Articular chondrocyte of knee joint (primary cell): ENCODE measurements around the gene AP4B1. TPM values are rescaled to one million over a fixed set of nuclear protein-coding genes. Genes with fewer than 3 reads are reported as not detected.

Experiments used
- total RNA-seq: library from RNA; depleted of rRNA; stranded (reverse); fragments of >200 nt; gene quantifications from 2 replicates; pipeline ENCODE4 v1.2.3, GENCODE V29; 2012

AP4B1 gene
- total RNA-seq: 20.5 and 21.1 TPM in 2 replicates

GRCh38 chr1:113904674-113905434 lies at the start of gene AP4B1, which contains the start of gene DCLRE1B:
AP4B1 (minus strand) TSS chr1:113904799; CDS start chr1:113904717, 82 bp downstream.
DCLRE1B (plus strand) TSS chr1:113905326; CDS start chr1:113905587, 261 bp downstream.

DNA sequence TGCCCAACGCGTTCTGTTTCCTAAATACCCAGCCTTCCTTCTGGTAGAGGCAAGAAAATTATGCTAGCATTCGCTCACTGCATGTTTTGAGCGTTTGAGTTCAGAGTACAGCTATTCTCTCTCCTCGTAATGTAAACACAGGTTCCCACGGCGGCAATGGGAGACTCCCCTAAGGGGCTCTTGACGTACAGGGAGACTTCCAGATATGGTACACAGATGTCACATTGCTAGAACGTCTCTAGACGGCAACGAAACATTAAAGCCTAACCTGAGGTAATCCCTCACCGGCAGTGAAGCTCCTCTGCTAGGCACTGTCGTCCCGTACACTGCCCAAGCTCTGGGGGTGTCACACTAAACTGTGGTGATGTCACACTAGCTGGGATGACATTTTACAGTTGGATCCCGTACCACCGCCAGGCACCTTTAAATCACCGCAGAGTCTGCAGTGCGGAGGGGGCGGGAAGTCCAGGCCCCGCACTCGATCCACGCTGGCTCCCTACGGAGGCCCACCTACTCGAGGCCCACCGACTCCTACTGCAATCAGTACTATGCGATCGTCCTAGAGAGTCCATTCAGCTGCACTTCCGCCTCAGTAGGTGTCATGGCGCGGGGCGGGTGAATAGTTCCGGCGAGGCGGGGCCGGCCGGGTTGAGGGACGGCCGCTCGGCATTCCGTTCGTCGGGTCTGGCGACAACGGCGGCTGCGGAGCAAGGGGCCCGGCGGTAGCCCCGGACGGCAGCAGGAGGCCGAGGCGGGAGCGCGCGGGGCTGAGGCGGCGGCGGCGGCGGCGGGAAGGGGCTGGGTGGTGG lies 24.5 kb upstream of the AP4B1 start, which contains the start of gene HIPK1:
Gene HIPK1 (plus strand): TSS at position 384 of the 809 bp plus-strand sequence.

DNA sequence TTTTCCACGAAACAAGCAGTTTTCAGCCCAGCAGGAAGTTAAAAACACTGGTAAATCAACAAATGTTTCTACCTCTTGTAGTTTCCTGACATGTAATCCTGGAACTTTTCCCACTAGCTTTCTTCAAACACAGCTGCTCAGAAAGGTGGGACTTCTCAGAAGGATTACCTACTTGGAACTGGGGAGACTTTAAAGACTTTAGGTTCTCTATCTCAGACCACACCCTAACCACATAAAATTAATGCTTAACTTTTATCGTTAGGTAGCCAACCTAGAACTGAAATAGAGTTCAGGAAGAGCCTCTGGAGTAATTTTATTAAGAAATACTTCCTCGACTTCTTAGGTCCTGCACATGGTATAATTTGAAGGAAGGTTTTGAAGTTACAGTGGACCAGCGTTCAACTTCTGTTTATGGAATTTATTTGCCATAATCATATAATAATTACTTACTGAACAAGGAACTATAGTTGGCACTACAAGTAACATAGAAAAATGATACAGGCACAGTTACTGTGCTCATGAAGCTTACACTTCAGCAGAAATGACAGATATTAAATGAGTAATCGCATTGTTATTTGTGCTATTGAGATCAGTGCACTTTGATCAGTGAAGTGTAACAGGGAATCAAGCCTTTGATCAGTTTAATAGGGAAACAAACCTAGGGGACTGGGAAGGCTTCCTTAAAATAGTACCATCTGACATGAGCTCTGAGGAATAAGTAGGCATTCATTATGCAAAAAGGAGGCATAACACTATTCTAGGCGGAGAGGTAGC lies 17.0 kb downstream of the AP4B1 start, which contains the start of gene BCL2L15:
Gene BCL2L15 (minus strand): TSS at position 180 of the 774 bp plus-strand sequence. CDS start 206 bp downstream, outside the sequence.

DNA sequence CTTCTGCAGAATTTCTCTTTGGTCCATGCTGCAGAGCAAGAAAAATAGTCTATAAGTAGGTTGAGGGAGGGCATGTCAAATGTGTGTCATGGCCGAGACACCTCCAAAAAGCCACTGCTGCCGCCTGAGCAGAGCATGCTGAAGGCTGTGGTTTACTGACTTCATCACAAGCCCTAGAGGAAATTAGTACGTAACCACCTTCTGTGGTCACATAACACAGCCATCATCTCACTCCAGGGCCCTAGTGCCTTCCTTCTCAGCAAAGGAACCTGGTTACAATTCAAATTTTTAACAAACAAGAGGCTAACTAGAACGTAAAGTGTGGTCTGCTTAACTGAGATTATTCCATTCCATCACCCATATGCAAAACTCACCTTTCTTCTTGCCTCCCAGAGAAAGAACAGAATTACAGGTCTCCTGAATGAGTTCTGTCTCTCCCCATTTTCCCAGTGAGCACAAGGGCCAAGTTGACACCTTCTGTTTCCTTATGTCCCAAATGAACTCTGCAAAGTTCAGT lies 32.9 kb downstream of the AP4B1 start, which contains the start of gene PTPN22:
Gene PTPN22 (minus strand): TSS at position 116 of the 517 bp plus-strand sequence.

Other genes starting within 250 kb of the AP4B1 start
- gene PHTF1, start 145.3 kb downstream of the AP4B1 start, total RNA-seq: 42.8 and 43.5 TPM in 2 replicates
- gene RSBN1, start 92.3 kb downstream of the AP4B1 start, total RNA-seq: 16.3 and 19.2 TPM in 2 replicates
- gene PTPN22, start 33.1 kb downstream of the AP4B1 start, total RNA-seq: 5.5 and 8.6 TPM in 2 replicates
- 0.22 and 0.39 TPM in 2 replicates for gene BCL2L15, start 17.2 kb downstream of the AP4B1 start, total RNA-seq
- 4.7 and 5.2 TPM in 2 replicates for gene DCLRE1B, start 527 bp upstream of the AP4B1 start, total RNA-seq
- gene HIPK1, start 24.5 kb upstream of the AP4B1 start, total RNA-seq: 29.0 and 30.2 TPM in 2 replicates
- 86.6 and 104 TPM in 2 replicates for gene OLFML3, start 74.7 kb upstream of the AP4B1 start, total RNA-seq
- not detected in 2 replicates for gene SYT6, start 249.1 kb upstream of the AP4B1 start, total RNA-seq